NCI-H1092 (cell line): ENCODE measurements around the gene HAP1.
"Not testable (repeated sequence)": the region's sequence is repeated elsewhere in the genome, so short reads cannot be mapped to it uniquely, and the experiment has no call there.

ENCODE experiments used
- DNase-seq: peaks from one replicate; lab custom pipeline; 2025; lab: John Stamatoyannopoulos, UW

Gene HAP1

GRCh38 chr17:41724476-41725050 lies 9.9 kb downstream of the HAP1 start:
- DNase-seq = peak; percentile 46

GRCh38 chr17:41723801-41724475 lies 10.5 kb downstream of the HAP1 start:
- no peak for DNase-seq

GRCh38 chr17:41722231-41722630 lies 12.2 kb downstream of the HAP1 start:
- DNase-seq = no peak

- no peak for DNase-seq
Observed at GRCh38 chr17:41718287-41718645, 16.2 kb downstream of the HAP1 start.

- no peak for DNase-seq
Observed at GRCh38 chr17:41717408-41718286, 16.8 kb downstream of the HAP1 start.

- DNase-seq = no peak
Observed at GRCh38 chr17:41711669-41712400, 22.6 kb downstream of the HAP1 start, which contains the start of gene GAST. Gene GAST (plus strand): TSS chr17:41712331. CDS start chr17:41715437, 3,106 bp downstream.

- peak; percentile 26 for DNase-seq
Observed at GRCh38 chr17:41710472-41711090, 23.9 kb downstream of the HAP1 start.

GRCh38 chr17:41707803-41708669 lies 26.4 kb downstream of the HAP1 start:
- DNase-seq = no peak

GRCh38 chr17:41705271-41705991 lies 29.0 kb downstream of the HAP1 start:
- no peak for DNase-seq

- DNase-seq = no peak
Observed at GRCh38 chr17:41702712-41703111, 31.7 kb downstream of the HAP1 start.

- not testable (repeated sequence) for DNase-seq
Observed at GRCh38 chr17:41700843-41701242, 33.6 kb downstream of the HAP1 start.

GRCh38 chr17:41697122-41697962 lies 37.1 kb downstream of the HAP1 start:
- no peak for DNase-seq

- DNase-seq = peak; percentile 68
Observed at GRCh38 chr17:41695954-41696757, 38.3 kb downstream of the HAP1 start.

- no peak for DNase-seq
Observed at GRCh38 chr17:41695134-41695661, 39.2 kb downstream of the HAP1 start.

GRCh38 chr17:41692722-41693521 lies 41.5 kb downstream of the HAP1 start:
- no peak for DNase-seq

GRCh38 chr17:41691031-41691777 lies 43.2 kb downstream of the HAP1 start:
- no peak for DNase-seq
